GM12891 (cell line): Measurements from ENCODE around the gene PLCXD1.

Source experiments
- POLR2A ChIP-seq: IDR thresholded peaks from 2 replicates; pipeline ENCODE4 v1.6.1; 2011; ENCODE audit warnings: low read depth, low read length, control low read depth
- POLR2AphosphoS5 ChIP-seq: IDR thresholded peaks from 2 replicates; pipeline ENCODE4 v1.6.1; 2011; ENCODE audit warnings: low read depth, low read length, control low read depth
- TAF1 ChIP-seq: IDR thresholded peaks from 2 replicates; pipeline ENCODE4 v1.6.1; 2011; ENCODE audit warnings: low read depth, low read length, control low read depth

GRCh38 chrX:318068-318738 is 37.0 kb downstream of the PLCXD1 start:
- TF ChIP-seq TAF1 (peak; percentile 82), POLR2A (peak; percentile 90), POLR2AphosphoS5 (peak; percentile 93)
